ENCODE data around the gene ZBED1.
"Not testable (repeated sequence)": the region's sequence is repeated elsewhere in the genome, so short reads cannot be mapped to it uniquely, and the experiment has no call there.

ZBED1 gene

GRCh38 chrX:2500803-2501558 lies at the start of gene ZBED1, which contains the start of gene DHRSX:
TSS of gene ZBED1 (minus strand) at chrX:2500976. CDS start at chrX:2490719, 10,257 bp downstream.
TSS of gene DHRSX (minus strand) at chrX:2500976. CDS start at chrX:2500925, 51 bp downstream.
- no peak for DNase-seq (ENCODE audit: low spot score)

- no peak for DNase-seq (ENCODE audit: low spot score)
Measured at GRCh38 chrX:2549876-2550275, 49.1 kb upstream of the ZBED1 start.

- DNase-seq (ENCODE audit: low spot score): no peak
Measured at GRCh38 chrX:2548711-2549423, 48.1 kb upstream of the ZBED1 start.

GRCh38 chrX:2547736-2548135 lies 47.0 kb upstream of the ZBED1 start:
- no peak for DNase-seq (ENCODE audit: low spot score)

DNA sequence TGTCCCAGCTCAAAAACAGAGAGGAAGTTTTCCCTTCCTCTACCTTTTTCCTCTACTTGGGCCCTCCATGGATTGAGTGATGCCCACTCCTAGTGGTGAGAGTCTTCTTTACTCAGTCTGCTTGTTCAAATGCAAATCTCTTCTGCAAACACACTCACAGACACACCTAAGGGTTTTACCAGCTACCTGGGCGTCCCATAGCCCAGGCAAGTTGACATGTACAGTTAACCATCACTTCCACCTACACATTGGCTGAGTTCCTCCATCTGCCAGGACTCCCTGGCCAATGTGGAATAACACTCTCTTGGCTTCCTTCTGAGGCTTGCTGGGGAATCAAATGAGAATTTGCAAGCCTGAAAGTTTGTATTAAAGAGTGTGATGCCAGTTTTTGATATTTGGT lies 45.7 kb upstream of the ZBED1 start:
- DNase-seq (ENCODE audit: low spot score): no peak

- no peak for DNase-seq (ENCODE audit: low spot score)
Measured at GRCh38 chrX:2545144-2545543, 44.4 kb upstream of the ZBED1 start.

- no peak for DNase-seq (ENCODE audit: low spot score)
Measured at GRCh38 chrX:2542826-2543521, 42.2 kb upstream of the ZBED1 start.

DNA sequence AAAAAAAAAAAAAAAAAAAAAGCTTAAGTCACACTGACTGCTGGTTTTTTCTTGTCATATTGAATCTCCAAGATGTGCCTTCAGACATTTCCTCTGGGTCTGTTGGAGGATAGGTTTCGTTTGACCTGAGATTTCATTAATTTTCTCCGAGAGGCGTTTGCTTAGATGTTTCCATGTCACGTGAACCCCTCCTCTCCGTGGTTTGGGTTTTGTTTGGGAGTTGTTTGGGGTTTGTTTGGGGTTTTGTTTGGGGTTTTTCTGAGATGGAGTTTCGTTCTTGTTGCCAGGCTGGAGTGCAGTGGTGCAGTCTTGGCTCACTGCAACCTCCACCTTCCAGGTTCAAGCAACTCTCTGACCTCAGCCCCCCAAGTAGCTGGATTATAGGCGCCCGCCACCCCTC lies 40.8 kb upstream of the ZBED1 start:
- no peak for DNase-seq (ENCODE audit: low spot score)

- DNase-seq (ENCODE audit: low spot score): no peak
Measured at GRCh38 chrX:2540426-2540947, 39.7 kb upstream of the ZBED1 start.

- no peak for DNase-seq (ENCODE audit: low spot score)
Measured at GRCh38 chrX:2539586-2539985, 38.8 kb upstream of the ZBED1 start.

DNA sequence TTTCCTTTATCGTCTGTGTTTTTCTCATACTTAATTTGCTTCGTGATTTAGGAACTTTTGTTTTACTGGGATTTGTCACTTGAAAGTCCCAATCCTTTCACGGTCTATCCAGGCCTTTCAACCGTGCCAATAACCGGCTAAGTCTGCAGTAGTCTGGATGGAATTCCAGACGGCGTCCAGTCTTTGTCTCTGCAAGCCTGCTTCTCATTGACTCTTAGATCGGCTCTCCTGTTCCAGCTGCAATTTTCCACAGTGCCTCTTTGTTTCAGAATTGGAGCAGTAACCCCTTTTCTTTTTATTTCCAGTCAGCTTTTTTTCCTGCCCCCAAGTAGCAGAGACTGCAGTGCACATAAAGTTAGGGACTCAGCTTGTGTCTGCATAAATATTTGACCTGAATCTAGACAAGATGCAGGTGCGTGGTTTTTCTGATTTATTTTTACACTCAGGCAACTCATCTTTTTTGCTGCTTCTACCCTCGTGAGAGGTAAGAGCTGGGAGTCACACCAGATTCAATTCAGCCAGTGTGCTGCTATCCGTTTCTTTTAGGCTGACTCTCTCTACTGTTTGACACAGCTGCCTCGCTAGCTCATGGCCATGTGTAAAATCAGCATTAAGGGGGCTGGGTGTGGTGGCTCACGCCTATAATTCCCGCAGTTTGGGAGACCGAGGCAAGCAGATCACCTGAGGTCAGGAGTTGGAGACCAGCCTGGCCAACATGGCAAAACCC lies 37.4 kb upstream of the ZBED1 start:
- peak; percentile 68 for DNase-seq (ENCODE audit: low spot score)

DNA sequence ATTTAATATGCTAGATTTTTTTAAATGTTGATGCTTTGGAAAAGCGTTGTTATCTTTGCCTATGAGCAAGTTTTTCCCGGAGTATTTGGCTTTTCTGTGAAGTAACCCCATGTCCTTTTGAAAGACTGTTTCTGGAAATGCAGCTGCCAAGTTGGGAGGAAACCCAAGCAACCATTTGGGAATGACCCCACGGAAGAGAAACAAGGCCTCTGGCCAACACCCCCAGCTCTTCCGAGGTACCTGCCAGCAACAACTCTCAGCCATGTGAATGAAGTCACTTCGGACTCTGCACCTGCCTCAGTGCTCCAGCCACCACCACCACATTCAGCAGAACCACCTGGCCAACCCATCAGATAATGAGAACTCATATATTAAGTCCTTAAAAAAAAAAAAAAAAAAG lies 36.2 kb upstream of the ZBED1 start:
- peak; percentile 31 for DNase-seq (ENCODE audit: low spot score)

DNA sequence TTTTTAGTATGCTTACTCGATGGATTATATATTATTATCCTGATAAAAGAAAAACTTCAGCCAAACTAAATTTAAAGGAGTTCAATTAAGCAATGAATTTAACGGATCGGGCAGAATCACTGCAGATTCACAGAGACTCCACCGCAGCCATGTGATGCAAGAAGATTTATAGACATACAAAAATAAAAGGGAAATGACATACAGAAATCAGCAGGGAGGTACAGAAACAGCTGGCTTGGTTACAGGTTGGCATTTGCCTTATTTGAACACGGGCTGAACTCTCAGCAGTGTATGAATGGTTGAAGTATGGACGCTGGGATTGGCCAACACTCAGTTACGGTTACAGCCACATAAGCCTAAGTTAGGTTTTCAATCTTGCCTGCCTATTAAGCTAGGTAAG lies 35.4 kb upstream of the ZBED1 start:
- no peak for DNase-seq (ENCODE audit: low spot score)

DNA sequence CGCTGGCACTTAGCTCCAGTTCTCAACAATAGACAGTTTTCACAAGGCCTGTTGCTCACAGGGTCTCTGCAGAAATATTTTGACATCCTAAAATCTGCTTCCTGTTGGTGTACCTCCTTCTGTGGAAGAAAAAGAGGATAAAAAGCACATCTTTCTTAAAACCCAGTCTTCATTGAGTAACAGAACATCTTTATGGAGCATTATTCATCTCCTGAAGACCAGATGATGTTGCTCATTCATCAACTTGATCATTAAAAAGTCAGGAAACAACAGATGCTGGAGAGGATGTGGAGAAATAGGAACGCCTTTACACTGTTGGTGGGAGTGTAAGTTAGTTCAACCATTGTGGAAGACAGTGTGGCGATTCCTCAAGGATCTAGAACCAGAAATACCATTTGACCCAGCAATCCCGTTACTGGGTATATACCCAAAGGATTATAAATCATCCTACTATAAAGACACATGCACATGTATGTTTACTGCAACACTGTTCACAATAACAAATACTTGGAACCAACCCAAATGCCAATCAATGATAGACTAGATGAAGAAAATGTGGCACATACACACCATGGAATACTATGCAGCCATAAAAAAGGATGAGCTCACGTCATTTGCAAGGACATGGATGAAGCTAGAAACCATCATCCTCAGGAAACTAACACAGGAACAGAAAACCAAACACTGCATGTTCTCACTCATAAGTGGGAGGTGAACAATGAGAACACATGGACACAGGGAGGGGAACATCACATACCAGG lies 33.7 kb upstream of the ZBED1 start:
- DNase-seq (ENCODE audit: low spot score): not testable (repeated sequence)

- no peak for DNase-seq (ENCODE audit: low spot score)
Measured at GRCh38 chrX:2533424-2533823, 32.6 kb upstream of the ZBED1 start.

GRCh38 chrX:2526390-2526789 lies 25.6 kb upstream of the ZBED1 start:
- DNase-seq (ENCODE audit: low spot score): no peak

DNA sequence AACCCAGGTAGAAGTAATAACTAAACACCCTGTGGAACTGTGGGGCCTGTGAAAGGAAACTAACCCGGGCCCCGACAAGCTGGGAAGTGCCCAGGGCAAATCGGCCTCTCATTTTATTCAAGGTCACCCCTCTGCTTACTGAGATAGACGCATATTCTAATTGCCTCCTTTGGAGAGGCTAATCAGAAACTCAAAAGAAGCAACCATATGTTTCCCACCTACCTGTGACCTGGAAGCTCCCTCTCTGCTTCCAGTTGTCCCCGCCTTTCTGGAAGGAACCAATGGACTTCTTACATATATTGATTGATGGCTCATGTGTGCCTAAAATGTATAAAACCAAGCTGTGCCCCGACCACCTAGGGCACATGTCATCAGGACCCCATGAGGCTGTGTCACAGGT lies 23.1 kb upstream of the ZBED1 start:
- DNase-seq (ENCODE audit: low spot score): no peak

DNA sequence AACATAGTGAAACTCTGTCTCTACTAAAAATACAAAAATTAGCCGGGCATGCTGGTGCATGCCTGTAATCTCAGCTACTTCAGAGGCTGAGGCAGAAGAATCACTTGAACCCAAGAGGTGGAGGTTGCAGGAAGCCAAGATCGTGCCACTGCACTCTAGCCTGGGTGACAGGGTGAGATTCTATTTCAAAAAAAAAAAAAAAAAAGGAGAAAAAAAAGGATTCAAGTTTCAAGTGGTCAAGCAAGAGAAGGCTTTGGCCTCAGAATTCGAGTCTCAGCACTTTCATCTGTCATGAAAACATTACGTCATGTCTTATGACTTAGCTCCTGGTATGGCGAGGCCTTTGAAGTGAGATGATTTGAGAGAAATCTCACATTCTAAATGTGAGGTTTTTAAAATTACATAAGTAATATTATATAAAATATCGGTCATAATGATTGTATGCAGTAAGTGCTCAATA lies 21.2 kb upstream of the ZBED1 start:
- DNase-seq (ENCODE audit: low spot score): no peak

DNA sequence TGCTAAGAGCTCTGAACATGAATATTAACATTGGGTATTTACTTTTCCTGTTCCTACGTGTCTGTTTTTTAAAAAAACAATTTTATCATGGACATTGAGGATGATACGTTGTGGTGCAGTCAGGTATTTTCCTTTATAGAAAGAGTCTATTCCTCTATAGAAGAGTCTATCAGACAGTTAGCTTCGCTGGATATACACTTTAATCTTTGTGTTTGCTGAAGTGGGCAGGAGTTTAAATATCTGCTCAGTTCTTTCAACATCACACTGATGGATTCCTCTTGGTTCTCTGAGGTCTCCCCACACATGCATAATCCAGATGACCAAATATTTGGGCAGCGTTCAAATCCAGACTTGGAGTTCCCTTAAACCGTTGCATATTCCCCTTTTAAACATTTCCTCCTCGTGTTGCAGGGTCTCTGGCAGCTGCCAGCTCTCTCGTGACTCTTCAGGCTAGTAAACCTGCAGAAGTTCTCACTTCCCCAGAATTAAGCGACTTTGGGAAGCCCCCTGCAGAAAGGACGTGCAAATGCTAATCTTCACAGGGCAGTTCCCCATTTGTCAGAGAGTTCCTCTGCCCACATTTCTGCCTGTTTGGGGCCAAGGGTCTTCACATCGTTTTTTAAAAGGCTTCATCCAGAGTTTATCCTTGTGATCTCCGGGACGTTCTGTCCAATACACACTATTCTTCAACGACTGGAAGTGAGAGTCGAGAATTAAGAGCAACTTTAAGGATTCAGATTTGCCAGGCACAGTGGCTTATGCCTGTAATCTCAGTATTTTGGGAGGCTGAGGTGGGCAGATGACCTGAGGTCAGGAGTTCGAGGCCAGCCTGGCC lies 20.5 kb upstream of the ZBED1 start:
- DNase-seq (ENCODE audit: low spot score): peak; percentile 25

- no peak for DNase-seq (ENCODE audit: low spot score)
Measured at GRCh38 chrX:2520539-2520938, 19.8 kb upstream of the ZBED1 start.
